ENCODE measurements around the gene BAG1. TPM values are rescaled to one million over a fixed set of nuclear protein-coding genes. Genes with fewer than 3 reads are reported as not detected.

BAG1 gene
- total and polyA plus RNA-seq, 2 of the 13 experiments (the other 11 are each of a cell fraction or from before 2014, with no cell fraction given): 23.1 to 59.5 TPM

DNA sequence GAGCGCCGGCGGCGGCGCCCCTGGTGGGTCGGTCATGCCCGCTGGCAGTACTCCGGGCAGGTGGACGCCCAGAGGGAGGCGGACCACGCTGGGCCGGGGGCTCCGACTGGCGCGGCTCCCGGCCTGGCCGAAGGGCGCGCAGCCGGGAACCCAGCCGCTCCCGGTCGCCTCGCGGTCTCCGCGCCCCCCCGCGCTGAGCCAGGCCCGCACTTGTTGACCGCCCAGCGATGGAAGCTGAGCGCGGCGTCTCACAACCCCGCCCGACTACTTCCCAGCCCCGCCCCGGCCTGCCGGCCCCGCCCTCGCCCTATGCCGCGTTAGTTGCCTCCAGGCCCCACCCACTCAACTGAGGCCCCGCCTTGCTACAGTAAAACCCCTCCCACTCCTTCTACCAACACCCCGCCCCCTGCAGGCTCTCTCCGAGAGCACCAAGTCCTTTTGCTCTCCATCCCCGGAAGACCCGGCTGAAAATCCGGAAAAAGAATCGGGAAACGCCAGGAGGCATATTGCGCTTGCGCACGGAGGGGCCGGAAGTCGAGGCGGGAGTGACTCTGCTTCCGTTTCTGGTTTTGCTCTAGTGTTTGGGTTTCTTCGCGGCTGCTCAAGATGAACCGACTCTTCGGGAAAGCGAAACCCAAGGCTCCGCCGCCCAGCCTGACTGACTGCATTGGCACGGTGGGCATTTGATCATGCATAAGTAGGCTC is at the start of gene BAG1, which contains the start of gene CHMP5 (continued):
- no peak for TF ChIP-seq RBM39 (IDR thresholded peaks at IDR 0.05; ENCODE audit: low read depth, low read length, poor library complexity, severe bottlenecking)
- no peak for TF ChIP-seq FOXO1 (CRISPR knock-in tag; IDR thresholded peaks at IDR 0.05)
- TF ChIP-seq, protein P1, sequence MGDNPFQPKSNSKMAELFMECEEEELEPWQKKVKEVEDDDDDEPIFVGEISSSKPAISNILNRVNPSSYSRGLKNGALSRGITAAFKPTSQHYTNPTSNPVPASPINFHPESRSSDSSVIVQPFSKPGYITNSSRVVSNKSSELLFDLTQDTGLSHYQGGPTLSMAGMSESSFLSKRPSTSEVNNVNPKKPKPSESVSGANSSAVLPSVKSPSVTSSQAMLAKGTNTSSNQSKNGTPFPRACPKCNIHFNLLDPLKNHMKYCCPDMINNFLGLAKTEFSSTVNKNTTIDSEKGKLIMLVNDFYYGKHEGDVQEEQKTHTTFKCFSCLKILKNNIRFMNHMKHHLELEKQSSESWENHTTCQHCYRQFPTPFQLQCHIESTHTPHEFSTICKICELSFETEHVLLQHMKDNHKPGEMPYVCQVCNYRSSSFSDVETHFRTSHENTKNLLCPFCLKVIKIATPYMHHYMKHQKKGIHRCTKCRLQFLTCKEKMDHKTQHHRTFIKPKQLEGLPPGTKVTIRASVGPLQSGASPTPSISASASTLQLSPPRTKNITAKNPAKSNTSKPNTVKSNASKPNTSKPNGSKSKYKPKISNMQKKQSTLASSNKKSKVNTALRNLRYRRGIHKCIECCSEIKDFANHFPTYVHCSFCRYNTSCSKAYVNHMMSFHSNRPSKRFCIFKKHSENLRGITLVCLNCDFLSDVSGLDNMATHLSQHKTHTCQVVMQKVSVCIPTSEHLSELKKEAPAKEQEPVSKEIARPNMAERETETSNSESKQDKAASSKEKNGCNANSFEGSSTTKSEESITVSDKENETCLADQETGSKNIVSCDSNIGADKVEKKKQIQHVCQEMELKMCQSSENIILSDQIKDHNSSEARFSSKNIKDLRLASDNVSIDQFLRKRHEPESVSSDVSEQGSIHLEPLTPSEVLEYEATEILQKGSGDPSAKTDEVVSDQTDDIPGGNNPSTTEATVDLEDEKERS (CRISPR knock-in tag; IDR thresholded peaks at IDR 0.05): 0 out of 2 replicates have a peak, but pooled peaks have one; percentile 35
- TF ChIP-seq FOSL1 (CRISPR knock-in tag; IDR thresholded peaks at IDR 0.05; ENCODE audit: borderline replicate concordance): no peak
- TF ChIP-seq SMAD3 (CRISPR knock-in tag; IDR thresholded peaks at IDR 0.05): no peak
- TF ChIP-seq, protein P2, sequence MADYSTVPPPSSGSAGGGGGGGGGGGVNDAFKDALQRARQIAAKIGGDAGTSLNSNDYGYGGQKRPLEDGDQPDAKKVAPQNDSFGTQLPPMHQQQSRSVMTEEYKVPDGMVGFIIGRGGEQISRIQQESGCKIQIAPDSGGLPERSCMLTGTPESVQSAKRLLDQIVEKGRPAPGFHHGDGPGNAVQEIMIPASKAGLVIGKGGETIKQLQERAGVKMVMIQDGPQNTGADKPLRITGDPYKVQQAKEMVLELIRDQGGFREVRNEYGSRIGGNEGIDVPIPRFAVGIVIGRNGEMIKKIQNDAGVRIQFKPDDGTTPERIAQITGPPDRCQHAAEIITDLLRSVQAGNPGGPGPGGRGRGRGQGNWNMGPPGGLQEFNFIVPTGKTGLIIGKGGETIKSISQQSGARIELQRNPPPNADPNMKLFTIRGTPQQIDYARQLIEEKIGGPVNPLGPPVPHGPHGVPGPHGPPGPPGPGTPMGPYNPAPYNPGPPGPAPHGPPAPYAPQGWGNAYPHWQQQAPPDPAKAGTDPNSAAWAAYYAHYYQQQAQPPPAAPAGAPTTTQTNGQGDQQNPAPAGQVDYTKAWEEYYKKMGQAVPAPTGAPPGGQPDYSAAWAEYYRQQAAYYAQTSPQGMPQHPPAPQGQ (CRISPR knock-in tag; IDR thresholded peaks at IDR 0.05; ENCODE audit: borderline replicate concordance): no peak
- no peak for TF ChIP-seq ZNF850 (CRISPR knock-in tag; conservative IDR thresholded peaks at IDR 0.05)
- TF ChIP-seq ZNF251 (CRISPR knock-in tag; IDR thresholded peaks at IDR 0.05): no peak
- TF ChIP-seq ZNF232 (CRISPR knock-in tag; IDR thresholded peaks at IDR 0.05; ENCODE audit: borderline replicate concordance): peak; percentile 13; the same call in 1 of the 2 replicates
- TF ChIP-seq, protein P3, sequence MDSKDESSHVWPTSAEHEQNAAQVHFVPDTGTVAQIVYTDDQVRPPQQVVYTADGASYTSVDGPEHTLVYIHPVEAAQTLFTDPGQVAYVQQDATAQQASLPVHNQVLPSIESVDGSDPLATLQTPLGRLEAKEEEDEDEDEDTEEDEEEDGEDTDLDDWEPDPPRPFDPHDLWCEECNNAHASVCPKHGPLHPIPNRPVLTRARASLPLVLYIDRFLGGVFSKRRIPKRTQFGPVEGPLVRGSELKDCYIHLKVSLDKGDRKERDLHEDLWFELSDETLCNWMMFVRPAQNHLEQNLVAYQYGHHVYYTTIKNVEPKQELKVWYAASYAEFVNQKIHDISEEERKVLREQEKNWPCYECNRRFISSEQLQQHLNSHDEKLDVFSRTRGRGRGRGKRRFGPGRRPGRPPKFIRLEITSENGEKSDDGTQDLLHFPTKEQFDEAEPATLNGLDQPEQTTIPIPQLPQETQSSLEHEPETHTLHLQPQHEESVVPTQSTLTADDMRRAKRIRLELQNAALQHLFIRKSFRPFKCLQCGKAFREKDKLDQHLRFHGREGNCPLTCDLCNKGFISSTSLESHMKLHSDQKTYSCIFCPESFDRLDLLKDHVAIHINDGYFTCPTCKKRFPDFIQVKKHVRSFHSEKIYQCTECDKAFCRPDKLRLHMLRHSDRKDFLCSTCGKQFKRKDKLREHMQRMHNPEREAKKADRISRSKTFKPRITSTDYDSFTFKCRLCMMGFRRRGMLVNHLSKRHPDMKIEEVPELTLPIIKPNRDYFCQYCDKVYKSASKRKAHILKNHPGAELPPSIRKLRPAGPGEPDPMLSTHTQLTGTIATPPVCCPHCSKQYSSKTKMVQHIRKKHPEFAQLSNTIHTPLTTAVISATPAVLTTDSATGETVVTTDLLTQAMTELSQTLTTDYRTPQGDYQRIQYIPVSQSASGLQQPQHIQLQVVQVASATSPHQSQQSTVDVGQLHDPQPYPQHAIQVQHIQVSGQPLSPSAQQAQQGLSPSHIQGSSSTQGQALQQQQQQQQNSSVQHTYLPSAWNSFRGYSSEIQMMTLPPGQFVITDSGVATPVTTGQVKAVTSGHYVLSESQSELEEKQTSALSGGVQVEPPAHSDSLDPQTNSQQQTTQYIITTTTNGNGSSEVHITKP (CRISPR knock-in tag; IDR thresholded peaks at IDR 0.05; ENCODE audit: low read depth): no peak
- no peak for TF ChIP-seq U2AF1 (optimal IDR thresholded peaks at IDR 0.05; ENCODE audit: low read depth, low read length)
- no peak for TF ChIP-seq AKAP8 (CRISPR knock-in tag; IDR thresholded peaks at IDR 0.05)
- TF ChIP-seq, protein P4, sequence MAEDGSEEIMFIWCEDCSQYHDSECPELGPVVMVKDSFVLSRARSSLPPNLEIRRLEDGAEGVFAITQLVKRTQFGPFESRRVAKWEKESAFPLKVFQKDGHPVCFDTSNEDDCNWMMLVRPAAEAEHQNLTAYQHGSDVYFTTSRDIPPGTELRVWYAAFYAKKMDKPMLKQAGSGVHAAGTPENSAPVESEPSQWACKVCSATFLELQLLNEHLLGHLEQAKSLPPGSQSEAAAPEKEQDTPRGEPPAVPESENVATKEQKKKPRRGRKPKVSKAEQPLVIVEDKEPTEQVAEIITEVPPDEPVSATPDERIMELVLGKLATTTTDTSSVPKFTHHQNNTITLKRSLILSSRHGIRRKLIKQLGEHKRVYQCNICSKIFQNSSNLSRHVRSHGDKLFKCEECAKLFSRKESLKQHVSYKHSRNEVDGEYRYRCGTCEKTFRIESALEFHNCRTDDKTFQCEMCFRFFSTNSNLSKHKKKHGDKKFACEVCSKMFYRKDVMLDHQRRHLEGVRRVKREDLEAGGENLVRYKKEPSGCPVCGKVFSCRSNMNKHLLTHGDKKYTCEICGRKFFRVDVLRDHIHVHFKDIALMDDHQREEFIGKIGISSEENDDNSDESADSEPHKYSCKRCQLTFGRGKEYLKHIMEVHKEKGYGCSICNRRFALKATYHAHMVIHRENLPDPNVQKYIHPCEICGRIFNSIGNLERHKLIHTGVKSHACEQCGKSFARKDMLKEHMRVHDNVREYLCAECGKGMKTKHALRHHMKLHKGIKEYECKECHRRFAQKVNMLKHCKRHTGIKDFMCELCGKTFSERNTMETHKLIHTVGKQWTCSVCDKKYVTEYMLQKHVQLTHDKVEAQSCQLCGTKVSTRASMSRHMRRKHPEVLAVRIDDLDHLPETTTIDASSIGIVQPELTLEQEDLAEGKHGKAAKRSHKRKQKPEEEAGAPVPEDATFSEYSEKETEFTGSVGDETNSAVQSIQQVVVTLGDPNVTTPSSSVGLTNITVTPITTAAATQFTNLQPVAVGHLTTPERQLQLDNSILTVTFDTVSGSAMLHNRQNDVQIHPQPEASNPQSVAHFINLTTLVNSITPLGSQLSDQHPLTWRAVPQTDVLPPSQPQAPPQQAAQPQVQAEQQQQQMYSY (CRISPR knock-in tag; IDR thresholded peaks at IDR 0.05): peak; percentile 92
- no peak for TF ChIP-seq XBP1 (CRISPR knock-in tag; IDR thresholded peaks at IDR 0.05)
- no peak for TF ChIP-seq CHD2 (IDR thresholded peaks at IDR 0.05; ENCODE audit: low read depth, low read length)
- TF ChIP-seq SMARCE1 (IDR thresholded peaks at IDR 0.05; ENCODE audit: borderline replicate concordance): no peak

Measured in HepG2 (cell line).